HL-60 (cell line): Measurements from ENCODE around the gene GET3.

Experiments used
- DNase-seq, 2 experiments: peaks; one replicate each; pipeline ENCODE4 v3.0.0-alpha.2; 2010 to 2020; ENCODE audit warnings: low read depth in 1 of 2, low spot score in 1 of 2
- H3K27ac ChIP-seq: fragments of 250-450 bp; sonication (Bioruptor Pico); replicated peaks from 2 replicates; pipeline ENCODE4 v1.5.1; 2020; ENCODE audit warnings: mild to moderate bottlenecking, moderate library complexity
- H3K27me3 ChIP-seq: fragments of 250-450 bp; sonication (Bioruptor Pico); 2 replicates; pipeline ENCODE4 v1.5.1; 2021; ENCODE audit warnings: mild to moderate bottlenecking, moderate library complexity; ENCODE audit not compliant: insufficient read depth, poor library complexity, severe bottlenecking
- H3K4me3 ChIP-seq: replicated peaks from 2 replicates; pipeline ENCODE4 v1.5.1; 2011; ENCODE audit warnings: mild to moderate bottlenecking, control low read depth, low read length; ENCODE audit not compliant: insufficient read depth
- GABPA ChIP-seq: IDR thresholded peaks from 2 replicates; pipeline ENCODE4 v1.6.1; 2012; ENCODE audit warnings: low read depth
- POLR2AphosphoS5 ChIP-seq: IDR thresholded peaks from 2 replicates; pipeline ENCODE4 v1.6.1; 2012; ENCODE audit warnings: low read depth
- SPI1 ChIP-seq: IDR thresholded peaks from 2 replicates; pipeline ENCODE4 v1.6.1; 2012; ENCODE audit warnings: low read depth, mild to moderate bottlenecking, borderline replicate concordance
- TF ChIP-seq, protein P1 (sequence below): IDR thresholded peaks from 2 replicates; pipeline ENCODE4 v1.6.1; 2012; ENCODE audit warnings: low read depth; ENCODE audit not compliant: insufficient replicate concordance
- TF ChIP-seq, protein P2 (sequence below): IDR thresholded peaks from one replicate; pipeline ENCODE4 v1.5.1; 2011; ENCODE audit warnings: low read length, control low read depth, inconsistent platforms; ENCODE audit not compliant: insufficient read depth

Gene GET3

GRCh38 chr19:12786952-12787351 lies 49.7 kb downstream of the GET3 start:
- peak overlapping the region; percentile 95 for H3K27ac ChIP-seq
- no peaks in the 10 kb centered on the region for H3K27me3 ChIP-seq
- no peak for DNase-seq
- H3K4me3 ChIP-seq, result no peak overlapping the region
- TF ChIP-seq, protein P1, sequence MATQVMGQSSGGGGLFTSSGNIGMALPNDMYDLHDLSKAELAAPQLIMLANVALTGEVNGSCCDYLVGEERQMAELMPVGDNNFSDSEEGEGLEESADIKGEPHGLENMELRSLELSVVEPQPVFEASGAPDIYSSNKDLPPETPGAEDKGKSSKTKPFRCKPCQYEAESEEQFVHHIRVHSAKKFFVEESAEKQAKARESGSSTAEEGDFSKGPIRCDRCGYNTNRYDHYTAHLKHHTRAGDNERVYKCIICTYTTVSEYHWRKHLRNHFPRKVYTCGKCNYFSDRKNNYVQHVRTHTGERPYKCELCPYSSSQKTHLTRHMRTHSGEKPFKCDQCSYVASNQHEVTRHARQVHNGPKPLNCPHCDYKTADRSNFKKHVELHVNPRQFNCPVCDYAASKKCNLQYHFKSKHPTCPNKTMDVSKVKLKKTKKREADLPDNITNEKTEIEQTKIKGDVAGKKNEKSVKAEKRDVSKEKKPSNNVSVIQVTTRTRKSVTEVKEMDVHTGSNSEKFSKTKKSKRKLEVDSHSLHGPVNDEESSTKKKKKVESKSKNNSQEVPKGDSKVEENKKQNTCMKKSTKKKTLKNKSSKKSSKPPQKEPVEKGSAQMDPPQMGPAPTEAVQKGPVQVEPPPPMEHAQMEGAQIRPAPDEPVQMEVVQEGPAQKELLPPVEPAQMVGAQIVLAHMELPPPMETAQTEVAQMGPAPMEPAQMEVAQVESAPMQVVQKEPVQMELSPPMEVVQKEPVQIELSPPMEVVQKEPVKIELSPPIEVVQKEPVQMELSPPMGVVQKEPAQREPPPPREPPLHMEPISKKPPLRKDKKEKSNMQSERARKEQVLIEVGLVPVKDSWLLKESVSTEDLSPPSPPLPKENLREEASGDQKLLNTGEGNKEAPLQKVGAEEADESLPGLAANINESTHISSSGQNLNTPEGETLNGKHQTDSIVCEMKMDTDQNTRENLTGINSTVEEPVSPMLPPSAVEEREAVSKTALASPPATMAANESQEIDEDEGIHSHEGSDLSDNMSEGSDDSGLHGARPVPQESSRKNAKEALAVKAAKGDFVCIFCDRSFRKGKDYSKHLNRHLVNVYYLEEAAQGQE, result no peak
- TF ChIP-seq GABPA, result no peak
- no peak for TF ChIP-seq POLR2AphosphoS5
- TF ChIP-seq, protein P2, sequence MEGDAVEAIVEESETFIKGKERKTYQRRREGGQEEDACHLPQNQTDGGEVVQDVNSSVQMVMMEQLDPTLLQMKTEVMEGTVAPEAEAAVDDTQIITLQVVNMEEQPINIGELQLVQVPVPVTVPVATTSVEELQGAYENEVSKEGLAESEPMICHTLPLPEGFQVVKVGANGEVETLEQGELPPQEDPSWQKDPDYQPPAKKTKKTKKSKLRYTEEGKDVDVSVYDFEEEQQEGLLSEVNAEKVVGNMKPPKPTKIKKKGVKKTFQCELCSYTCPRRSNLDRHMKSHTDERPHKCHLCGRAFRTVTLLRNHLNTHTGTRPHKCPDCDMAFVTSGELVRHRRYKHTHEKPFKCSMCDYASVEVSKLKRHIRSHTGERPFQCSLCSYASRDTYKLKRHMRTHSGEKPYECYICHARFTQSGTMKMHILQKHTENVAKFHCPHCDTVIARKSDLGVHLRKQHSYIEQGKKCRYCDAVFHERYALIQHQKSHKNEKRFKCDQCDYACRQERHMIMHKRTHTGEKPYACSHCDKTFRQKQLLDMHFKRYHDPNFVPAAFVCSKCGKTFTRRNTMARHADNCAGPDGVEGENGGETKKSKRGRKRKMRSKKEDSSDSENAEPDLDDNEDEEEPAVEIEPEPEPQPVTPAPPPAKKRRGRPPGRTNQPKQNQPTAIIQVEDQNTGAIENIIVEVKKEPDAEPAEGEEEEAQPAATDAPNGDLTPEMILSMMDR, result no peak
- no peak for TF ChIP-seq SPI1

DNA sequence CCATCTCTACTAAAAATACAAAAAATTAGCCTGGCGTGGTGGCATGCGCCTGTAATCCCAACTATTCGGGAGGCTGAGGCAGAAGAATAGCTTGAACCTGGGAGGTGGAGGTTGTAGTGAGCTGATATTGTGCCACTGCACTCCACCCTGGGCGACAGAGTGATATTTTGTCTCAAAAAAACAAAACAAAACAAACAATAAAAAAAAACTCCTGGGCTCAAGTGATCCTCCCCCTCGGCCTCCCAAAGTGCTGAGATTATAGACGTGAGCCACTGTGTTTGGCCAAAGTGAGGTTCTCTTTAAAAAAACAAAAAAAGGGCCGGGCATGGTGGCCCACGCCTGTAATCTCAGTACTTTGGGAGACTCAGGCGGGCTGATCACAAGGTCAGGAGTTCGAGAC lies 50.2 kb downstream of the GET3 start:
- DNase-seq, result no peak
- Histone ChIP-seq H3K27me3 (no peaks in the 10 kb centered on the region), H3K27ac (peak overlapping the region; percentile 95), H3K4me3 (no peak overlapping the region)
- TF ChIP-seq GABPA (no peak), POLR2AphosphoS5 (no peak), SPI1 (no peak)
- TF ChIP-seq, protein P1, result no peak
- TF ChIP-seq, protein P2, result no peak

GRCh38 chr19:12788042-12788681 lies 50.9 kb downstream of the GET3 start:
- TF ChIP-seq, protein P2, result no peak
- TF ChIP-seq POLR2AphosphoS5, result no peak
- TF ChIP-seq SPI1, result no peak
- TF ChIP-seq GABPA, result no peak
- TF ChIP-seq, protein P1, result no peak
- Histone ChIP-seq H3K27me3 (no peaks in the 10 kb centered on the region), H3K27ac (peak overlapping the region; percentile 95), H3K4me3 (no peak overlapping the region)
- DNase-seq, result no peak
